Suppressor macrophage (primary cell): ENCODE data around the gene IRAK1BP1.
"Not testable (repeated sequence)": the region's sequence is repeated elsewhere in the genome, so short reads cannot be mapped to it uniquely, and the experiment has no call there.

ENCODE experiments used
- DNase-seq, 4 experiments: peaks; one replicate each; pipeline ENCODE4 v3.0.0-alpha.2; 2020 to 2022

Gene IRAK1BP1

DNA sequence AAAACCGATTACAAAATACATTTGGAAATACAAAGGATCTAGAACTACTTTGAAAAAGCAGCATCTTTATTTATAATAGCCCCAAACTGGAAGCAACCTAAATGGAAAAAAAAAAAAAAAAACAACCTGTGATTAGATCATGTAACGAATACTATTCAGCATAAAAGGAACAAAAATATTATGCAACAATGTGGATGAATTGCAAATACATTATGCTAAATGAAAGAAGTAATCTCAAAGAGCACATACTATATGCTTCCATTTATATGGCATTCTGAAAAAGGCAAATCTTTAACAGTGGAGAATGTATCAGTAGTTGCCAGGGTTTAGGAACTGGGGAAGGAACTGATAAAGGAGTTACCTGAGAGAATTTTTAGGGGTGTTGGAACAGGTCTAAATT, 28.9 kb downstream of the IRAK1BP1 start:
- peak in 2 of 4 experiments; percentile 11 to 22 for DNase-seq

DNA sequence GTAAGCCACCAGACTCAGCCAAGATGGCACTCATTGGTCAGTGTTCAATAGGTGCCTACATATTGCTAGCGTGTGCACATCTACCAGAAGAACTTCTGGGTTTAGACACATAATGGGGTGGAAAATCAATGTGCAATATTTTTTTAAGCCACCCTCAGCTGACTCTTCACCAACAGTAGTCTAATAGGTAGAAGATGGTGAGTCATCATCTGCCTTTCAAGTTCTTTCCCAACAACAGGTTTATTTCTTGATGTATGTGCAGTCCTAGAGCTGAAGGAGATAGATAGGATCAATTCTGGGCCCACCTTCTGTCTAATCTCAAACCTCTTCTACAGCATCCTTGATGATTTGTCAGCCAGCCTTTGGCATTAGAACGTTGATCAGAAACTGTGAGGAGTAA, 41.3 kb downstream of the IRAK1BP1 start:
- DNase-seq = no peak

DNA sequence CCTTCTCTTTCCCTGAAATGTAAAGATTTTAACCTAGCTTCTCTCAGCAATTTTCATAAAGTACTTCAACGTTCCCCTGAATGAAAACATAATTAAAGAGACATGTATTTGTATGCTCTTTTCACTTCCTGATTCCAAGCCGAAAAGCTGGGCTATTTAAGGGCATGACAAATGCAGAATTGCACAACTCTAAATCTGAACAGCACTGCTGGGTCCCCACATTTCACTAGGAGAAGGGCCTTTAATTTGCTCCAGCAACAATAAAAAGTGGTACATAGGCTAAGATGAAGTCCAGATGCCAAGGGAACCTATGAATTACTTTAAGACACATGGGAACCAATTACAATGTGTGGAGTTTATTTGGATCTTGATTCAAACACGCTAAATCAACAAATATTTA, 42.0 kb downstream of the IRAK1BP1 start:
- peak; percentile 61 to 86 (median 78) for DNase-seq

DNA sequence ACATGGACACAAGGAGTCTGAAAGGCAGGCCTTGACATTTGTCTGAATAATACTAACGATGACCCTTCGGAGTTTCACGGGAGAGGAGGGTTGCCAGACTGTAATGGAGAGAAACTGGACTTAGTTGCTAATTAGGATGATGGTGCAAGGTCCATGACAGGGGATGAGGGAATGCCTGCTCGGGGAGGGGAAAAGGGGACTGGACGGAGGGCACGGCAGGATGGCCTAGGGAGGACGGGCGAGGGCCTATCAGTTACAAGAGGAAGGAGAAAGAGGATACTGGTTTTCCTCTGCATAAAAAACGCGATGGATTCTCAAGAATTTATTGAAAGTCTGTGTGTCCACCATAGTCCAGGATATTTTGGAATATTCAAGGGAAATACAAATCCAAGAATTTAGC, 42.7 kb downstream of the IRAK1BP1 start:
- DNase-seq = no peak

DNA sequence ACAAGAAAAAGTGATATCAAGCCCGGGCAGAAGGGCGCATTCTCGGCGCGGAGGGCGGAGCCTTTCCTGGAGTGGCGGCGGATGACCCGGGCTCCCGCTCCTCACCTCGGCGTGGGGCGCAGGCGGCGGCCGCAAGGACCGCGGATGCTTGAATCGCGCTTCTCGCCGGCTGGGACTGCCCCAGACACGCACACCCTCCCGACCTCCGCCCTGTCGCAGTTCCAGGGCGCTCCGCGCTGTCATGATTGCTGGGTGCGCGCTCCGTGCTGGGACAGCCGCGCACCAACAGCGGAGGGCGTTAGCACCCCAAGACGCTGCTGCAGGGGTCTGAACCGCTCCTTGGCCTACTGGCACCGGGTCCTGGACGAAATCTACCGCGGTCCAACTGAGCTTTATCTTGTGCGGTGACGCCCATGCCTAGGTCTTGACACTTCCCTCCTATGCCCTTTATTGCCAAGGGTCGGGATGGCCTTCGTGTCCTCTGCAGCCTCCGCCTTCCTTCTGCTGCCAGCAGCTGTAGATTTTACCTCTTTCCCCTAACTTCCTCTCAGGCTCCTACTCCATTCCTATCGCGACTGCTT, 43.3 kb downstream of the IRAK1BP1 start:
- DNase-seq = peak in 3 of 4 experiments; percentile 21 to 40 (median 34)

DNA sequence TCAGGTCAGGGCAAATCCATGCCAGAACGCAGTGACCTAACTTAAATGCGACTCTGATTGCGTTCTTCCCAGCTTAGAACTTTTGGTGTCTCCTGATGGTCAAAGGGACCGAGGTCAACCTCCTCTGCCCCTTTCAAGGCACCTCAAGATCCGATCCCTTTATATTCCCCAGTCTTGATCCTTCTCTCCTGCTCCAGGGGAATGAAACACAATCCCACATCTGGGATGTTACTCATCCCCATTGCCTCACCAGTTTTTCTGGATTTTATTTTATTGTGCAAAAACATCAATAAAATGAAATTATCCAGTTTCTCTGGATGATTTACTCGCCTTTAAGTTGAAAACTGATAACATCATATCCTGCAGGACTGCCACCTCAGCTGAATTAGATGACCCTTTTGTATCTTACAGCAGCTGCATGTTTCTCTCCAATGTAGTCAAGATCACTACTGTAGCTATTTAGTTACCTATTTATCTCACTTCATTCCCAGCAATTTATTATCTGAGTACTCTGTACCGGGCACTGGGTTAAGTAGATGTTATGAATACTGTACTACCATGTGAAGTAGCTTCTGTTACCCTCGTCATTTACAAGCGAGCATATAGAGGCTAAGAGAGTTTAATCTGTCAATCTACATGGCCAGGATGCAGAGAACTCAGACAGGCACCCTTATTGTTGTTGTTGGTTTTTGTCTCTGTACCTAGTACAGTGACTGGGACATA, 44.0 kb downstream of the IRAK1BP1 start:
- DNase-seq = no peak

DNA sequence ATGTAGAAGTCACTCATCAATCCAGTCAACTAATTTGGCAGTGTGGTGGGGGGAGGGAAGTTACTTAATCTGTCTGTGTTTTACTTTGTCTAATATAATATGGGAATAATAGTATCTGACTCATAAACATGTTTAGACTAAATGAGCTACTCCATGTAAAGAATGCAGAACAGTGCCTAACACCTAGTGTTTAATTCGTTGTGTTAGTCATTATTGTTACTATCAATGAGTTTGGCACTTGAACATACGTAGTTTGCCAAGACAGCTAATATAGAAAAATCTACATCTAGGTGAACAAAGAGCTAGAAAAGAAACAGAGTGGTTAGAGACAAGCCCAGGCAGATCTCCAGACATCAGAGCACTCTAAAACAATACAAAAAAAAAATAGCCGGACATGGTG, 49.1 kb downstream of the IRAK1BP1 start:
- DNase-seq = no peak

DNA sequence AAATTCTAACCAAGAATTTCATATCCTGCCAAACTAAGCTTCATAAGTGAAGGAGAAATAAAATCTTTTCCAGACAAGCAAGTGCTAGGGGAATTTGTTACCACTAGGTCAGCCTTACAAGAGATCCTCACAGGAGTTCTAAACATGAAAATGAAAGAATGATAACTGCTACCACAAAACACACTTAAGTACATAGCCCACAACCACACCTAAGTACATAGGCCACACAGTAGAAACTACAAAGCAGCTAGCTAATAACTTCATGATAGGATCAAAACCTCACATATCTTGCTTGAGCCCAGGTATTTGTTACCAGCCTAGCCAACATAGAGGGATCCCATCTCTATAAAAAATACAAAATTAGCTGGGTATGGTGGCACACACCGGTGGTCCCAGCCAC, 50.4 kb downstream of the IRAK1BP1 start:
- no peak for DNase-seq

DNA sequence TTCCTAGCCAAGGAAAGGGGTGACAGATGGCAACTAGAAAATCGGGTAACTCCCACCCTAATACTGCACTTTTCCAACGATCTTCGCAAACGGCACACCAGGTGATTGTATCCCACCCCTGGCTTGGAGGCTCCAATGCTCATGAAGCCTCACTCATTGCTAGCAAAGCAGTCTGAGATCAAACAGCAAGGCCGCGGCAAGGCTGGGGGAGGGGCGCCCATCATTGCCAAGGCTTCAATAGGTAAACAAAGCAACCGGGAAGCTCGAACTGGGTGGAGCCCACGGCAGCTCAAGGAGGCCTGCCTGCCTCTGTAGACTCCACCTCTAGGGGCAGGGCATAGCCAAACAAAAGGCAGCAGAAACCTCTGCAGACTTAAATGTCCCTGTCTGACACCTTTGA, 53.8 kb downstream of the IRAK1BP1 start:
- DNase-seq = not testable (repeated sequence)

DNA sequence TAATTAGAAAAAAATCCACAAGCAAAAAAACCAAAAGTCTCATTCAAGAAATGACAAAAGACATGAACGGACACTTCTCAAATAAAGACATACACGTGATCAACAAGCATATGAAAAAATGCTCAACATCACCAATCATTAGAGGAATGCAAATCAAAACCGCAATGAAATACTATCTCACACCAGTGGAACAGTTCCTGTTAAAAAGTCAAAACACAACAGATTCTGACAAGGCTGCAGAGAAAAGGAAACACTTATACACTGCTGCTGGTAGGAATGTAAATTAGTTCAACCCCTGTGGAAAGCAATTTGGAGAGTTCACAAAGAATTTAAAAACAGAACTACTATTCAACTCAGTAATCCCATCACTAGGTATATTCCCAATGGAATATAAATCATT, 58.0 kb downstream of the IRAK1BP1 start:
- no peak for DNase-seq

DNA sequence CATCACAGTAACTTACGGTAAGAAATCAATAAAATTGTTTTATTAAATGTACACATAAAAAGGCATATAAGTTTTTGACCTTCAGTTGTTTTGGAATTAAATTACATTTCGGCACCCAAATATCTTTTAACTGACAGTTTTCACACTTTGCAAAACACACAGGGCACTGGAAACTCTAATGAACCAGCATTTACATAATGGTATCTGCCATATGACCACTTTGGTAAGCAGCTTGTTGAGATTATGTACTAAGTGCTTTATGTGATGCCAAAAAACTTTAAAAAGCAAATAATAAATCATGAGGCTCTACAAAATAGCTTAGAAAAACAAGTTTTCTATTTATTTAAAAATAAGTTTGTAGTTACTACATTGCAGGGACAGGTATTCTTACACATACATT, 68.2 kb downstream of the IRAK1BP1 start:
- no peak for DNase-seq

DNA sequence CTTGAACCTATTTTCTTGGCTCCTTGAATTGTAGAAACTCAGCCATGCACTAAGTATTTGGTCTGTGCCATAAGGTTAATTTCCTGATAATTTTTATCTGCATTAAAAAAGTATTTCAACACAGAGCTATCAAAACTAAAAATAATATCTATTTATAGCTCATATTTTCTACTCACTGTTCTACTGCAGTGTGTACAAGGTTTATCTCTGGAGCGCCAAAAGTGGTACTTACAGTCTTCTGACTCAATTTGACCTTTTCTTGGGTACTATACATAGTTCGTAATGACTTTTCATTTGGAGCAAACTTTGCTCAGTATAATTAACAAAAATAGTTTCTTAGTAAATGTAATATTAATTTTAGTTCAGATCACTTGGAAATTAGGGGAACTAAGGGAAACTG, 69.2 kb downstream of the IRAK1BP1 start:
- no peak for DNase-seq

DNA sequence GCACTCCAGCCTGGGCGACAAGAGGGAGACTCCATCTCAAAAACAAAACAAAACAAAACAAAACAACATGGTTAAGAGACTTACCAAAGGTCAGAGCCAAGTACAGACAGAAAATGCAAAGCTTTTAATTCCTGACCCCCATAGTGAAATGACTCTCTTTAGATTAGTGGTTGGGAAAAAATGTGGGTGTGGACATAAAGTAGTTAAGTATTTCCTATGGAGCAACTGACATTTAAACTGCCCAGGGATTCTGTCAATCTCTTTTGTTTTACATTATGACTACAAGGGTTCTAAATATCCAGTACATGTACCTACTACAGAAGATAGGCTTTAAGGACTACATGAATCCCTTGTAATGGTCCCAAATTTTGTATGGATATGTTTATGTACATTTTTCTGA, 75.1 kb downstream of the IRAK1BP1 start:
- DNase-seq = no peak

DNA sequence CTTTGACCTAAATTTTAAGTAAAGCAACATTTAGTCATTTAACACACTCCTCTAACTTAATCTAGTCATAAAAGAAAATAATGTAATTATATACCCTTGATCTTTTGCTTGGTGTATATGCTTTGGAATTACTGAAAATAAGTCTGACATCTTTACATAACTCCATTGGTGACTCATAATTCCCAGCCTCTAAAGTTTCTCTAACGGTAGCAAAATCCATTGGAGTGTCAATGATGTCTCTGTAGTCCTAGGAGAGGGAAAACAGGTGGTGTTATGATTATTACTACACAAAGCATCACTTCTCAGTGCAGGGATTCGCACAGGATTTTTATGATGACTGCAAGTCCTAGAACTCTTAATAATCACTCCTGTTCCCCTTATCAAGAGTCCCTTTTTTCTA, 80.2 kb downstream of the IRAK1BP1 start:
- DNase-seq = no peak

DNA sequence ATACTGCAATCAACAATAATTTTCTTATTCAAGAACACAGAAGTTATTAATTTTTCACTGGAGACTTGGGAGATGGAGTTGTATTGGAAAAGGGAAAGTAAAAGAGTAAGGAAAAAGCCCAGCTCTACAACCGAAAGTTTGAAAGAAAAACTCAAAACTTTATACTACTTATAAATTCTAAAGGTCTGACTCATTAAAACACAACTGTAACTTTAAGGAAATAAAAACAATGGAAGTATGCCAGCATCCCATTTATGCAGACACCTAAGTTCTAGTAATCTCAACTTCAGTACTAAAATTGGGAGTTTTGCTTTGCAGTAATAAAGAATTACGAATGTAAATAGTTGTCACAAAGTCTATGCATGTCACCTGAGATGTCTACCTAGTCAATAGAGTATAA, 80.6 kb downstream of the IRAK1BP1 start:
- no peak for DNase-seq

DNA sequence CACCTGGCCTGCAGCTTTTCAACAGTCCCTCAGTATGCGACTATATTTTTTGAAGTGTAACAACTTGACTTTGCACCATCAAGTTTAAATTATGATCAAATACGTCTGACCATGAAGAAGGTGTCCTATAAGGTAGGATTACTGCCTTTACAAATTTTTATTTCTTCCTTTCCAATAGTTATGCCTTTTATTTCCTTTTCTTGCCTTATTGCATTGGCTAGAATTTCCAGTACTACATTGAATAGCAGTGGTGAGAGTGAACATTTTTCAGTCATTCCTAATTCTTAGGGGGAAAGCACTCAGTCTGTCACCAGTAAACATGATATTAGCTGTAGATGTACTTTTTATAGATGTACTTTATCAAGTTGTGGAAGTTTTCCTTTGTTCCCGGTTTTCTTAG, 81.4 kb downstream of the IRAK1BP1 start:
- DNase-seq = no peak

DNA sequence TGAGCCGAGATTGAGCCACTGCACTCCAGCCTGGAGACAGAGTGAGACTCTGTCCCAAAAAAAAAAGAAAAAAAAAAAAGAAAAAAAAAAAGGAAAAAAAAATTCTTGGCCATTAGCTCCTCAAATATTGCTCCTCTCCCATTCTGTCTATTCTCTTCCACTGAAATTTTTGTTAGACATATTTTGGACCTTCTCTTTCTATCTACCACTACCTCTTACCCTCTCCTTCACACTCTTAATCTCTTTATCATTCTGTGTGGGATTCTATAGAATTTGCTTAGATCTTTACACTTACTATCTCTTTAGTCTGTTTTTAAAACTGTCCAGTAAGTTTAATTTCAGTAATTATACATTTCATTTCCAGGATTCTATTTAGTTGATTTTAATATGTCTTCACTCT, 85.0 kb downstream of the IRAK1BP1 start:
- DNase-seq = no peak
